ENCODE data around the gene GULP1. TPM values are rescaled to one million over a fixed set of nuclear protein-coding genes. Genes with fewer than 3 reads are reported as not detected.

GULP1 gene
- total and polyA plus RNA-seq, 2 donors (not counting 1 experiment from before 2014, with no cell fraction given) = 43.5 to 82.4 TPM

DNA sequence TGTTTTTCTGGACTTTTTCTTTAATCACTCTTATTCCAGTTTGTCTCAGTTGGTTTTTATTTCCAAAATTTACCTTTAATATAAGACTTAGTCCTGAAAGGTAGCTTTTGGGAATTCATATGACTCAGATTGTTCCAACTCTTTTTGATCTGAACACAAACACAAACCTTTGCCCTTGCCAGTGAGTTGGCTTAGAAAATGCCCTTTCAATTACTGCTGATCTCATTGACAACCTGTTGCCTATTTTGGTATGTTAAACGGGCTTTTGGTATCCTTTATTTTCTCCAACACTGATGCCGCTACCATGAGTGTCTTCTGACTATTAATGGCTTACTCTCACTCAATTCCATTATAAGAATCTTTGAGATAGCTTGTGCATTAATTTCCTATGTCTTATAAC is 143.4 kb downstream of the GULP1 start:
- no peaks in the 10 kb centered on the region for H3K79me2 ChIP-seq (ENCODE audit: control insufficient read depth, insufficient read depth, low read length)
- H3K9ac ChIP-seq (ENCODE audit: insufficient read depth, low read length) = no peak overlapping the region
- H3K4me2 ChIP-seq (ENCODE audit: extremely low read depth, insufficient read depth, low read length) = no peak overlapping the region
- H3K4me3 ChIP-seq (replicated peaks in 1 of 4; ENCODE audit: control extremely low read depth in 1 of 4, insufficient read depth in 1 of 4, low read depth in 3 of 4, low read length in 4 of 4) = no peak overlapping the region
- H3K9me3 ChIP-seq (ENCODE audit: control insufficient read depth, insufficient read depth, low read depth, low read length) = no peaks in the 10 kb centered on the region
- DNase-seq (ENCODE audit: low read depth in 2 of 2) = no peak
- no peaks in the 10 kb centered on the region for H3K36me3 ChIP-seq (ENCODE audit: control insufficient read depth, insufficient read depth, low read length)
- no peaks in the 10 kb centered on the region for H3K4me1 ChIP-seq (ENCODE audit: control insufficient read depth, extremely low read depth, insufficient read depth, low read length)
- no peak overlapping the region for H3K27ac ChIP-seq (ENCODE audit: insufficient read depth, low read length)
- H3K27me3 ChIP-seq (ENCODE audit: control insufficient read depth, insufficient read depth, low read length) = no peaks in the 10 kb centered on the region
- no peaks in the 10 kb centered on the region for H4K20me1 ChIP-seq (ENCODE audit: control insufficient read depth, extremely low read depth, insufficient read depth, low read length)
- no peak for TF ChIP-seq EZH2 (IDR thresholded peaks at IDR 0.05; ENCODE audit: low read length, missing control alignments)
- TF ChIP-seq, protein P1, sequence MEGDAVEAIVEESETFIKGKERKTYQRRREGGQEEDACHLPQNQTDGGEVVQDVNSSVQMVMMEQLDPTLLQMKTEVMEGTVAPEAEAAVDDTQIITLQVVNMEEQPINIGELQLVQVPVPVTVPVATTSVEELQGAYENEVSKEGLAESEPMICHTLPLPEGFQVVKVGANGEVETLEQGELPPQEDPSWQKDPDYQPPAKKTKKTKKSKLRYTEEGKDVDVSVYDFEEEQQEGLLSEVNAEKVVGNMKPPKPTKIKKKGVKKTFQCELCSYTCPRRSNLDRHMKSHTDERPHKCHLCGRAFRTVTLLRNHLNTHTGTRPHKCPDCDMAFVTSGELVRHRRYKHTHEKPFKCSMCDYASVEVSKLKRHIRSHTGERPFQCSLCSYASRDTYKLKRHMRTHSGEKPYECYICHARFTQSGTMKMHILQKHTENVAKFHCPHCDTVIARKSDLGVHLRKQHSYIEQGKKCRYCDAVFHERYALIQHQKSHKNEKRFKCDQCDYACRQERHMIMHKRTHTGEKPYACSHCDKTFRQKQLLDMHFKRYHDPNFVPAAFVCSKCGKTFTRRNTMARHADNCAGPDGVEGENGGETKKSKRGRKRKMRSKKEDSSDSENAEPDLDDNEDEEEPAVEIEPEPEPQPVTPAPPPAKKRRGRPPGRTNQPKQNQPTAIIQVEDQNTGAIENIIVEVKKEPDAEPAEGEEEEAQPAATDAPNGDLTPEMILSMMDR (conservative IDR thresholded peaks at IDR 0.05 in 1 of 2, IDR thresholded peaks at IDR 0.05 in 1 of 2; ENCODE audit: low read depth in 1 of 2, low read length in 2 of 2) = no peak
- no peak overlapping the region for H2AFZ ChIP-seq (ENCODE audit: low read length)

DNA sequence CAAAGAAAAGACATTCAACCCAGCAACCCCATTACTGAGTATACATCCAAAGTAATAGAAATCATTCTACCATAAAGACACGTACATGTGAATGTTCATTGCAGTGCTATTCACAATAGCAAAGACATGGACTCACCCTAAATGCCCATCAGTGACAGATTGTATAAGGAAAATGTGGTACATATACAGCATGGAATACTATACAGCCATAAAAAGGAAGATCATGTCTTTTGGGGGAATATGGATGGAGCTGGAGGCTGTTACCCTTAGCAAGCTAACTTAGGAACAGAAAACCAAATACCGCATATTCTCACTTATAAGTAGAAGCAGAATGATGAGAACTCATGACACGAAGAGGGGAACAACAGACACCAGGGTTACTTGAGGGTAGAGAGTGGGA is 145.9 kb downstream of the GULP1 start:
- Histone ChIP-seq H3K4me3 (replicated peaks in 1 of 4; ENCODE audit: control extremely low read depth in 1 of 4, insufficient read depth in 1 of 4, low read depth in 3 of 4, low read length in 4 of 4) (no peak overlapping the region), H3K79me2 (ENCODE audit: control insufficient read depth, insufficient read depth, low read length) (no peaks in the 10 kb centered on the region), H3K9me3 (ENCODE audit: control insufficient read depth, insufficient read depth, low read depth, low read length) (no peaks in the 10 kb centered on the region), H3K36me3 (ENCODE audit: control insufficient read depth, insufficient read depth, low read length) (no peaks in the 10 kb centered on the region), H3K4me1 (ENCODE audit: control insufficient read depth, extremely low read depth, insufficient read depth, low read length) (no peaks in the 10 kb centered on the region), H4K20me1 (ENCODE audit: control insufficient read depth, extremely low read depth, insufficient read depth, low read length) (no peaks in the 10 kb centered on the region), H3K27me3 (ENCODE audit: control insufficient read depth, insufficient read depth, low read length) (no peaks in the 10 kb centered on the region), H3K9ac (ENCODE audit: insufficient read depth, low read length) (no peak overlapping the region), H2AFZ (ENCODE audit: low read length) (no peak overlapping the region), H3K27ac (ENCODE audit: insufficient read depth, low read length) (no peak overlapping the region), H3K4me2 (ENCODE audit: extremely low read depth, insufficient read depth, low read length) (no peak overlapping the region)
- TF ChIP-seq EZH2 (IDR thresholded peaks at IDR 0.05; ENCODE audit: low read length, missing control alignments) = no peak
- TF ChIP-seq, protein P1 (conservative IDR thresholded peaks at IDR 0.05 in 1 of 2, IDR thresholded peaks at IDR 0.05 in 1 of 2; ENCODE audit: low read depth in 1 of 2, low read length in 2 of 2) = no peak
- DNase-seq (ENCODE audit: low read depth in 2 of 2) = no peak

DNA sequence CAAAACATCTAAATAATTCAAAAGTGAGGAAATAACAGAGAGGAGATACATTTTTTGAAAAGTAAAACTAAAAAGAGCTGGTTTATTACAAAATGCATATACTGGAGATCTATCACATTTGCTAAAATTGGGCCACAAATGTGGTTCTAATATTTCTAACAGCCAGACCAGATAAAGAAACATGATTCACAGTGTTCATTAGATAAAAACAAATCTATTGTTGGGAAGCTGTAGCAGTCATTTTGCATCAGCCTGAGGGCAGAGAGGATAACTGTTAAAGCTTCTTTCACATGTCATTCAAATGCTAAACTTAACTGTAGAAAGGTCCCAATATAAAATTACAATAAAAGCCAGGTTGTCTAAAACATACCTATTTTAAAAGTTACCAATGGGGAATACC is 148.3 kb downstream of the GULP1 start:
- no peaks in the 10 kb centered on the region for H4K20me1 ChIP-seq (ENCODE audit: control insufficient read depth, extremely low read depth, insufficient read depth, low read length)
- no peak overlapping the region for H3K27ac ChIP-seq (ENCODE audit: insufficient read depth, low read length)
- H3K79me2 ChIP-seq (ENCODE audit: control insufficient read depth, insufficient read depth, low read length) = no peaks in the 10 kb centered on the region
- no peak overlapping the region for H3K9ac ChIP-seq (ENCODE audit: insufficient read depth, low read length)
- no peak for TF ChIP-seq EZH2 (IDR thresholded peaks at IDR 0.05; ENCODE audit: low read length, missing control alignments)
- TF ChIP-seq, protein P1 (conservative IDR thresholded peaks at IDR 0.05 in 1 of 2, IDR thresholded peaks at IDR 0.05 in 1 of 2; ENCODE audit: low read depth in 1 of 2, low read length in 2 of 2) = no peak
- no peaks in the 10 kb centered on the region for H3K9me3 ChIP-seq (ENCODE audit: control insufficient read depth, insufficient read depth, low read depth, low read length)
- no peaks in the 10 kb centered on the region for H3K4me1 ChIP-seq (ENCODE audit: control insufficient read depth, extremely low read depth, insufficient read depth, low read length)
- no peak overlapping the region for H3K4me2 ChIP-seq (ENCODE audit: extremely low read depth, insufficient read depth, low read length)
- no peak overlapping the region for H2AFZ ChIP-seq (ENCODE audit: low read length)
- H3K4me3 ChIP-seq (replicated peaks in 1 of 4; ENCODE audit: control extremely low read depth in 1 of 4, insufficient read depth in 1 of 4, low read depth in 3 of 4, low read length in 4 of 4) = no peak overlapping the region
- no peaks in the 10 kb centered on the region for H3K27me3 ChIP-seq (ENCODE audit: control insufficient read depth, insufficient read depth, low read length)
- no peaks in the 10 kb centered on the region for H3K36me3 ChIP-seq (ENCODE audit: control insufficient read depth, insufficient read depth, low read length)
- DNase-seq (ENCODE audit: low read depth in 2 of 2) = no peak
